GM18511 (cell line): ENCODE data around the gene BCAM.
"Not testable (repeated sequence)": the region's sequence is repeated elsewhere in the genome, so short reads cannot be mapped to it uniquely, and the experiment has no call there.

Source experiments
- ATAC-seq: cut with Tn5 transposase; IDR thresholded peaks from one replicate; pipeline ENCODE4 v1.9.1; 2021; ENCODE audit warnings: mild to moderate bottlenecking, moderate library complexity; ENCODE audit not compliant: unreplicated experiment

The BCAM gene

DNA sequence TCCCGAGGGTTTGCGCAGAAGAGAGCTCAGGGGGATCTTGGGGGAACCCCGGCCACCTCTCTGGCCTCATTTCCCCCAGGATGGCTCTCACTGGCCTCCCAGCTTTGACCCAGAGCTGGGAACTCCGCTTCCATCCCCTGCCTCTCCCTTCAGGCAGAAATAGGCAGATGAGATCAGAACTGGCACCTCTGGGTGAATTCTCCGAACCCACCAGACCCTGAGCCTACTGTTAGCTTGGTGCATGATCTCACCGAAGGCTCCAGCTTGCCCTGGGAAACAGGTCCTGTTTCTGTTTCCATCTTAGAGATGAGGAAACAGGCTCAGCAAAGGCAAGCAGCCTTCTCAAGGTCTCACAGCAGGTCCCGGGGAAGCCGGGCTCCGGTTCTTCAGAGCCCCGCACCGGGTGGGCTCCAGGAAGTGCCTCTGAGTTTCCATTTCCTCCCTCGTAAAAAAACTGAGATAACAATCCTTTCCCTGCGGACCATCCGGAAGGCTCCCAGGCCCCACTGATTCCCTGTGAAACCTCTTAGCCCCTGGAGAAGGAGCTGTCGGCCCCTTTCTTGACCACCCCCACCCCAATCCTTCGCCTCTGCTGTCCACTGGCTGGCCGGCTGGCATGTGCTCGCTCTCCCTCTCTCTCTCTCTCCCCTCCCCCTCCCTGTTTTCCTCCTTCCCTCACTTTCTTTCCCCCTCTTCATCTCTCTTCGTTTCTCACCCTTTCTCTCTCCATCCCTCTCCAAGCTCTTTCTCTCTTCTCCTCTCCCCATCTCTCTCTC lies 39.3 kb downstream of the BCAM start:
- no peak for ATAC-seq

DNA sequence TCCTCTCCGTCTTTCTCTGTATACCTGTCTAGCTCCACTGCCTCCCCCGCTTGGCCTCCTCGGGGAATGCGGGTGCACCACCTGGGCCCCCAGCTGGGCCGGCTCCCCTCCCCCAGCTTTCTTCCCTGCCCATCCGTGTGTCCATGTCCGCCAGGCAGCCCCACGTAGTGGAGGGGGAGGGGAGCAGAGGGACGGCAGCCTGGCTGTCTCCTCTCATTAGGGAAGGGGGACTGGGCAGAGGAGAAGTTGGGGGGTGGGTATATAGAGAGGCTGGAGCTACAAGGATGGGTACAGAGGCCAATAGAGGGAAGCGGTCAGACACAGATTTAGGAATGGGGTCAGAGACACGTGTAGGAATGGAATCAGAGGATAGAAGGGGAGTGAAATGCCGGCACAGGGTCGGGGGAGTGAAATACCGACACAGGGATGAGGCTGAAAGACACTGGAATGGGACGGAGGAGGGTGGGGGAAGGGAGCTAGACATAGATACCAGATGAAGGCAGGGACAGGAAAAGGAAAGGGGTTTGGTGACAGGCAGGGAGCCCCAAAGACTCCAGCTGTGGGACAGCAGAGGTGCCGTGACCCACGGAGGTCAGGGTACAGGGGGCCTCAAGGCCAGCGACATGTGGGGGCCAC lies 40.0 kb downstream of the BCAM start:
- no peak for ATAC-seq

DNA sequence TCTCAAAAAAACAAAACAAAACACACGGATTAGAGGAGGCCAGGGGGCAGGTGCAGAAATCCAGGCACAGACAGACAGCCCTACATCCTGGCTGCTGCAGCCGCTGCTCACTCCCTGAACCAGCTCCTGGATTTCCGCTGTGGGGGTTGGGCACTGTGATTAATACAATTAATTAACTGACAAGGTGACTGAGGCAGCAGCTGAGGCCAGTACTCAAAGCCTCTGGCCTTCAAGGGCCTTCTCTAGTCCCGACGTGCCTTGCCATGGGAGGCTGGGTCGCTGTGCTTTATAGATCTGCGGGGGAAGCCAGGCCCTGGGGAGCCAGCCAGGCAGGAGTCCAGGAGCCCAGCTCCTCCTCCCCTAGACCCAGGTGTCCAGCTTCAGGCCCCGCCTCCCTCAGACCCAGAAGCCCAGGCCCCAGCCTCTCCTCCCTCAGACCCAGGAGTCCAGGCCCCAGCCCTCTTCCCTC lies 41.8 kb downstream of the BCAM start:
- ATAC-seq: no peak

GRCh38 chr19:44851427-44851826 lies 42.5 kb downstream of the BCAM start:
- ATAC-seq: no peak

- ATAC-seq: no peak
Observed at GRCh38 chr19:44855606-44856005, 46.7 kb downstream of the BCAM start.

DNA sequence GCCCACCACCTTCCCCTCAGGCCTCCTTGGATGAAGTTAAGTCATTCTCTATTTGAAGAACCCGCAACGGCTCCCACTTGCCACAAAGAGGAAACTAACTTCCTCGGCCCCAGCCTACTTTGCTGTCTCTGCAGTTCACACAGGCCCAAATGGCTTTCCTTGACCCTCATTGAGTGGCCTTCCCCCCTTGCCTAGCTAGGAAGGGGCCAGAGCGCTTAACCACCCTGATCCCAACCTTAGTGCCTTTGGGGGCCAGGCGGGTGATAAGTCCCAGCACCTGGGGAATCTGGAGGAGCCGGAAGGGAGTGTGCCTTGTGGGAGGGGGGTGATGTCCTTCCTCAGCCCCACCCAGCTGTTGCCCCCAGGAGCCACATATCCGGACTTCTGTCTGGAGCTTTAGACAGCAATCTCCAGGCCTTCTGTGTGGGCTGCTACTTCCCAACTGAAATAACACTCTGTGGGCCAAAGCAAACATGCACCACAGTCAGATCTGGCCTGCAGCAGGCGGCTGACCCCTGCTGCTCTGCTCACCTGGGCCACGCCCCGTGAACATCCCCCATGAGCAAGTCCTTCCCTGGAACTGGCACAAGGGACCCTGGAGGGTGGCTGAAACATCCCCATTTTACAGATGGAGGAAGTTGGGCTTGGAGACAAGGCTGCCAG lies 47.6 kb downstream of the BCAM start:
- no peak for ATAC-seq

DNA sequence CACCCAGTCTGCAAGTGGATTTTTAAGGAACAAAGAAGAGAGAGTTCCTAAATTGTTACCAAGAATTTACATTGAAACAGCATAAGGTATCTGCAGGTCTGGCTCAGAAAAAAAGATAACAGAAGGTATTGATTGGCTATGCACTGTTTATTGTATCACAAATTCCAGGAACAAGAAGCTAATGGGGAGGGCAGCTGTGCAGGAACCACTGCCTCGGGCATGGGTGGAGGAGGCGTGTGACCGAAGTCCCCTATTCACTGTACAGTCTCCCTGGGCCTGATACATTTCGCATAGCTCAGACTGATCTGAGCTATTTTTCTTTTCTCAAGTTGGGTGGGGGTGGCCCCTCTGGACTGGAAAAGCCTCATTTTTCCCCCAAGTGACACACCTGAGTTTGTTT lies 48.9 kb downstream of the BCAM start:
- ATAC-seq: no peak

GRCh38 chr19:44861576-44861975 lies 52.7 kb downstream of the BCAM start:
- ATAC-seq: not testable (repeated sequence)

GRCh38 chr19:44863990-44864389 lies 55.1 kb downstream of the BCAM start:
- ATAC-seq: no peak

DNA sequence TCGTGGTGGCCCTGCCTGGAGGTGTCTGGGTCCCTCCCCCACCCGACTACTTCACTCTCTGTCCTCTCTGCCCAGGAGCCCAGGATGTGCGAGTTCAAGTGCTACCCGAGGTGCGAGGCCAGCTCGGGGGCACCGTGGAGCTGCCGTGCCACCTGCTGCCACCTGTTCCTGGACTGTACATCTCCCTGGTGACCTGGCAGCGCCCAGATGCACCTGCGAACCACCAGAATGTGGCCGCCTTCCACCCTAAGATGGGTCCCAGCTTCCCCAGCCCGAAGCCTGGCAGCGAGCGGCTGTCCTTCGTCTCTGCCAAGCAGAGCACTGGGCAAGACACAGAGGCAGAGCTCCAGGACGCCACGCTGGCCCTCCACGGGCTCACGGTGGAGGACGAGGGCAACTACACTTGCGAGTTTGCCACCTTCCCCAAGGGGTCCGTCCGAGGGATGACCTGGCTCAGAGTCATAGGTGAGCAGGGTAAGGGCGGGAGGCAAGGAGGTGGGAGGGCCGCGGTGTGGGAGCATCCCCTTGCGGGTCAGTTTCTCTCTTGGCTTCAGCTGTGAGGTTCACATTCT lies 56.4 kb downstream of the BCAM start:
- ATAC-seq: no peak

GRCh38 chr19:44866664-44867063 lies 57.8 kb downstream of the BCAM start:
- ATAC-seq: no peak

- ATAC-seq: no peak
Observed at GRCh38 chr19:44867578-44867977, 58.7 kb downstream of the BCAM start.

GRCh38 chr19:44869733-44870470 lies 61.0 kb downstream of the BCAM start:
- ATAC-seq: no peak
